Stimulated activated effector memory CD8-positive, alpha-beta T cell treated with anti-CD3 and anti-CD28 coated beads, Interleukin-12 subunit alpha, Interleukin-12 subunit beta, amount 100 ng/mL, for 72 hours (primary cell): ENCODE data around the gene IFRD2.
"Not testable (repeated sequence)": the region's sequence is repeated elsewhere in the genome, so short reads cannot be mapped to it uniquely, and the experiment has no call there.

ENCODE experiments used
- ATAC-seq: fragments of 150-1000 bp; cut with Tn5 transposase; 2 replicates; pipeline ENCODE4 v1.10.0; 2021
- DNase-seq, 2 donors: peaks; one replicate each; pipeline ENCODE4 v3.0.0; 2021 to 2022; ENCODE audit warnings: low spot score in 2 of 2
- H3K27ac Mint-ChIP-seq: one replicate; pipeline ENCODE4 v1.8.0; 2022; ENCODE audit warnings: mild to moderate bottlenecking, mixed read lengths
- H3K36me3 Mint-ChIP-seq: one replicate; pipeline ENCODE4 v1.8.0; 2022; ENCODE audit warnings: mild to moderate bottlenecking, mixed read lengths
- H3K4me1 Mint-ChIP-seq: one replicate; pipeline ENCODE4 v1.8.0; 2022; ENCODE audit warnings: mixed read lengths
- H3K4me3 Mint-ChIP-seq: one replicate; pipeline ENCODE4 v1.8.0; 2022; ENCODE audit warnings: mild to moderate bottlenecking, mixed read lengths
- H3K9me3 Mint-ChIP-seq: one replicate; pipeline ENCODE4 v1.8.0; 2022; ENCODE audit warnings: mixed read lengths

Gene IFRD2

DNA sequence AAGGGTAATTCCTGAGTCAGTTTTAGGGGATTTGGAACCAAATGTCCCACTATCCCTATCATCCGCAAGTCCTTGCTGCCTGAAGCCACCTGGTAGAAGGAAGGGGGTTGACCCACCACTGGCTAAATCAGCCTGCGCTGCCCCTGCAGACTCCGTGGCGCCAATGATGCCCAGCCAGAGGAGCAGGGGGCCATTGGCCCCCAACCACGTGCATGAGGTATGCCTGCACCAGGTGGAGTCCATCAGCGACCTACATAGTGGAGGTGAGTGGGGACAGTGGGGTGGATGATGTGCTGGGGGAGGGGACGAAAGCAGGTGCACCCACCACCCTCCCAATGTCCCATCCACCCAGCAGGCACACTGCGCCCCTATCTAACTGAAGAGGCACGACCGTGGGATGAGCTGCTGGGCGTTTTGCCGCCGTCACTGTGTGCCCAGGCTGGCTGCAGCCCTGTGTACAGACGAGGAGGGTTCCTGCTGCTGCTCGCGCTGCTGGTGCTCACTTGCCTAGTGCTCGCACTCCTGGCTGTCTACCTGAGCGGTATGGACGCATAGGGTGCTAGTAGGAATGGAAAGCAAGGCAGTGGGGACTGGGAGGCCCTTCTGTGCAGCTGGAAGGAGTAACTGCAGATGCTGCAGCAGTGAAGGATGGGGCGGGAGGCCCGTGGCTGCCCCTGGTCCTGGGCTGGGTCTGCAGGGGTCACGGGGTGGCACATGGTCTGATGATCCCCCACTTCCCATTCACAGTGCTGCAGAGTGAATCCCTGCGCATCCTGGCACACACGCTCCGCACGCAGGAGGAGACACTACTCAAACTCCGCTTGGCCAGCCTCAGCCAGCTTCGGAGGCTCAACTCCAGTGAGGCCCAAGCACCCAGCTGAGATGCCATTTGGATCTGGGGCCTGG is 5.7 kb downstream of the IFRD2 start:
- peak; percentile 12 for ATAC-seq
- Mint-ChIP-seq H3K9me3 (no peaks in the 10 kb centered on the region), H3K4me3 (no peak overlapping the region), H3K36me3 (peaks cover 46% of the 10 kb centered on the region), H3K4me1 (peaks cover 12% of the 10 kb centered on the region), H3K27ac (peak overlapping the region; percentile 74)
- DNase-seq: no peak

DNA sequence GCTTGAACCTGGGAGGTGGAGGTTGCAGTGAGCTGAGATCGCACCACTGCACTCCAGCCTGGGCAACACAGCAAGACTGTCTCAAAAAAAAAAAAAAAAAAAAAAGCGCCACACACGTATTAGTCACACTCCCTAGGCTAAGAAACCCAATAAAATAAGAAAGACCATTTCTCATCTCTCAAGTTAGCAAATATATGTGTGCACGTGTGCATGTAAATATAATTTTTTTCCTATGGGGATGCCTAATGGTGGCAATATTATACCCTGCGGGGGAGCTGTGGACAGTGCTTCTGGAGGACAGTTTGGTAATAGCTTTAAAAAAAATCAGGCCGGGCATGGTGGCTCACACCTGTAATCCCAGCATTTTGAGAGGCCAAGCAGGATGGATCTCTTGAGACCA is 8.1 kb downstream of the IFRD2 start:
- not testable (repeated sequence) for H3K27ac Mint-ChIP-seq, H3K4me1 Mint-ChIP-seq, H3K9me3 Mint-ChIP-seq, ATAC-seq, H3K4me3 Mint-ChIP-seq, DNase-seq
- peaks cover 27% of the 10 kb centered on the region for H3K36me3 Mint-ChIP-seq

- DNase-seq (no peak), ATAC-seq (no peak)
- Mint-ChIP-seq H3K4me1 (peaks cover 18% of the 10 kb centered on the region), H3K9me3 (no peaks in the 10 kb centered on the region), H3K27ac (peak overlapping the region; percentile 18), H3K4me3 (no peak overlapping the region), H3K36me3 (peaks cover under 1% of the 10 kb centered on the region)
These were observed 12.8 kb downstream of the IFRD2 start for GRCh38 chr3:50279255-50280016.

GRCh38 chr3:50278880-50279224 is 13.4 kb downstream of the IFRD2 start, which contains the start of gene LSMEM2:
TSS of gene LSMEM2 (plus strand) at chr3:50279087. CDS start at chr3:50279114, 27 bp downstream.
- no peak for DNase-seq
- Mint-ChIP-seq H3K27ac (peak within 1 kb of the TSS; percentile 18), H3K36me3 (peaks cover 6% of the 10 kb centered on the region)

DNA sequence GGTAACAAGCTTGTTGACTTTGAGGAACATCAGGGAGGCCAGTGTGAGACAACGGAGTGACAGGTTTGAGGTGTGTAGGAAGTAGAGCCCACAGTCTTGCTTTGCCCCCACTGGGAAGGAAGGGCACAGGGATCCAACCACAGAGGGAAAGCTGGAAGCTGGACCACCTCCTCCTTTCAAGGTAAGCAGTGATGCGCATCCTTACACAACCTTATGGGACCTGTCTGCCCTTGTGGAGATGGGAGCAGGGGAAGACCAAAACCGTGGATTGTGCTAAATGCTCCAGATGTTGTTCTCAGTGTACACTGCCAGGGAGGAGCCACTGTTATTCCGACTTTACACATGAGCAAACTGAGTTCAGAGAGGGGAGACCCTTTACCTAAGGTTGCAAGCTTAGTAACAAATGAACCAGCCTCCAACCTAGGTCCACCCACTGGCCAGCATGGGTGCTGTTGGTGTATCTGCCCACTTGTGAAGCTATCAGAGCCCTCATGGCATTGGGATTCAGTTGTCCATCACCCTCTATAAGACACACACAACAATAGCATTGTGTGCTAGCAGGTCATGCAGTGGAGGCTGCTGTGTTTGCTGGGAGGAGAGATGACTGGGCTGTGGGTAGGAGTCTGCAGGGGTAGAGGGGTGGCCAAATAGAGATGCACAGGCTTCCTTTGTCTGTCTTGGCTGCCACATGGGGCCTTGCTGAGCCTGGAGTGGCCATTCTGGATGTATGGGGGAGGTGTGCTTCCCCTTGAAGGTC is 13.9 kb downstream of the IFRD2 start:
- Mint-ChIP-seq H3K4me1 (peaks cover 26% of the 10 kb centered on the region), H3K9me3 (no peaks in the 10 kb centered on the region), H3K27ac (peak overlapping the region; percentile 18), H3K36me3 (peaks cover 6% of the 10 kb centered on the region), H3K4me3 (no peak overlapping the region)
- no peak for ATAC-seq
- no peak for DNase-seq

More at GRCh38 chr3:50278880-50279224, 13.4 kb downstream of the IFRD2 start, which contains the start of gene LSMEM2:
- Mint-ChIP-seq H3K4me3 (no peak within 1 kb of the TSS), H3K4me1 (peaks cover 24% of the 10 kb centered on the region), H3K9me3 (no peaks in the 10 kb centered on the region)
- ATAC-seq: no peak

GRCh38 chr3:50276762-50277101 is 15.5 kb downstream of the IFRD2 start:
- no peak for ATAC-seq
- Mint-ChIP-seq H3K9me3 (no peaks in the 10 kb centered on the region), H3K4me3 (no peak overlapping the region), H3K36me3 (peaks cover 6% of the 10 kb centered on the region), H3K4me1 (peaks cover 34% of the 10 kb centered on the region), H3K27ac (no peak overlapping the region)
- no peak for DNase-seq

- no peak overlapping the region for H3K27ac Mint-ChIP-seq
- H3K4me3 Mint-ChIP-seq: peak overlapping the region; percentile 83
- ATAC-seq (no peak), DNase-seq (no peak)
- no peaks in the 10 kb centered on the region for H3K9me3 Mint-ChIP-seq
- peaks cover 38% of the 10 kb centered on the region for H3K4me1 Mint-ChIP-seq
- H3K36me3 Mint-ChIP-seq: peaks cover 6% of the 10 kb centered on the region
These were observed 16.1 kb downstream of the IFRD2 start for GRCh38 chr3:50275996-50276761.

DNA sequence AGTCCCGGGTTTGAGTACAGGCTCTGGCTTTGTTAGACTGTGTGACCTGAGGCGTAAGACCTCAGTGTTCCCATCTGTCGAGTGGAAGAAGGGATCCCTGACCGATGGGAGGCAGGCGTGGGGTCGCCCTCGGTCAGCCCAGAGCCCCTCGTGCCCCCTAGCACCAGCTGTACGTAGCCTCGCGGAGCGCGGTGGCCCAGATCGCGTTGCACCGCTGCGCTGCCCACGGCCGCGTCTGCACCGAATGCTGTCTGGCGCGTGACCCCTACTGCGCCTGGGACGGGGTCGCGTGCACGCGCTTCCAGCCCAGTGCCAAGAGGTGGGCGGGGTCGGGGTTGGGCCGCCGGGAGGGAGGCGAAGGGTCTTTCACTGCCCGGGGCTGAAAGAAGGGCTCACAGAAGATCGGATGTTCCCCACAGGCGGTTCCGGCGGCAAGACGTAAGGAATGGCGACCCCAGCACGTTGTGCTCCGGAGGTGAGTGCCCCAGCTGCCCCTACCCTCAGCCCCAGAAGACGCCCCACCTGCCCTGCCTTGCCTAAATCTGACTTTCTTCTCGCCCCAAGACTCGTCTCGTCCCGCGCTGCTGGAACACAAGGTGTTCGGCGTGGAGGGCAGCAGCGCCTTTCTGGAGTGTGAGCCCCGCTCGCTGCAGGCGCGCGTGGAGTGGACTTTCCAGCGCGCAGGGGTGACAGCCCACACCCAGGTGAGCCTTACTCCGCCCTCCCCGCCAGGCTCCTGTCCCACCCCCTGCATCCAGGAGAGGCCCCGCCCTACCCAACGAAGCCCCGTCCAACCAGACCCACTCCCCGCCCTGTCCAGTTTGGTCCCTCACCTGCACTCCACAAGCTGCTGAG is 16.9 kb downstream of the IFRD2 start:
- peaks cover 38% of the 10 kb centered on the region for H3K4me1 Mint-ChIP-seq
- H3K9me3 Mint-ChIP-seq: no peaks in the 10 kb centered on the region
- peak overlapping the region; percentile 83 for H3K4me3 Mint-ChIP-seq
- H3K36me3 Mint-ChIP-seq: peaks cover 6% of the 10 kb centered on the region
- DNase-seq (no peak), ATAC-seq (no peak)
- no peak overlapping the region for H3K27ac Mint-ChIP-seq

DNA sequence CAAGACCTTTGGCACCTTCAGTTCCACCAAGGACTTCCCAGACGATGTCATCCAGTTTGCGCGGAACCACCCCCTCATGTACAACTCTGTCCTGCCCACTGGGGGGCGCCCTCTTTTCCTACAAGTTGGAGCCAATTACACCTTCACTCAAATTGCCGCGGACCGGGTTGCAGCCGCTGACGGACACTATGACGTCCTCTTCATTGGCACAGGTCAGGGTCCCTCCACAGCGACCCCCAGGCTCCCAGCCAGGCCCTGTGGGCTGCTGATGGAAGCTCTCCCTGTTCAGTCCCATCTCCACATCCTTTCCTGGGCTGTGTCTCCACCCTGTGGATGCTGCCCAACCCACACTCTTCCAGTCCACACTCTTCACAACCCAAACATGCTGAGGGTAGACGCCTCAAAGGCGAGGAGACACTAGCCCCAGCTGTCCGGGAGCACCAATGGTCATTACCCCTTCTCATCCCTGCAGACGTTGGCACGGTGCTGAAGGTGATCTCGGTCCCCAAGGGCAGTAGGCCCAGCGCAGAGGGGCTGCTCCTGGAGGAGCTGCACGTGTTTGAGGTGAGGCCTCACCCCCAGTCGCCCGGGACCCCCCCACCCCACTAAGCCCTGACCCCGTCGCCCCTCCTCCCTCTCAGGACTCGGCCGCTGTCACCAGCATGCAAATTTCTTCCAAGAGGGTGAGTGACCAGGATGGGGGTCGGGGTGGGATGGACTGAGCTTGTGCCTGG is 17.7 kb downstream of the IFRD2 start:
- peaks cover 6% of the 10 kb centered on the region for H3K36me3 Mint-ChIP-seq
- peaks cover 38% of the 10 kb centered on the region for H3K4me1 Mint-ChIP-seq
- DNase-seq: peak; percentile 70 to 89
- H3K9me3 Mint-ChIP-seq: no peaks in the 10 kb centered on the region
- H3K4me3 Mint-ChIP-seq: peak overlapping the region; percentile 83
- peak; percentile 46 for ATAC-seq
- peak overlapping the region; percentile 53 for H3K27ac Mint-ChIP-seq

DNA sequence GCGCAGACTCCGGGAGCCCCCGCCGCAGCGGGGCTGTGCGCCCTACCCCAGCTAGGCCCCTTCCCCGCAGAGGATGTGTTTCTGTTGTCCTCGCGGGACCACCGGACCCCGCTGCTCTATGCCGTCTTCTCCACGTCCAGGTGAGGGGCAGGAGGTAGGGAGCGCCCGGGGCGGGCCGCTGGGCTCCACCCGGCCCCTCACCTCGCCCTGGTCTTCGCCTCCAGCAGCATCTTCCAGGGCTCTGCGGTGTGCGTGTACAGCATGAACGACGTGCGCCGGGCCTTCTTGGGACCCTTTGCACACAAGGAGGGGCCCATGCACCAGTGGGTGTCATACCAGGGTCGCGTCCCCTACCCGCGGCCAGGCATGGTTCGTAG is 18.6 kb downstream of the IFRD2 start:
- Mint-ChIP-seq H3K9me3 (no peaks in the 10 kb centered on the region), H3K36me3 (peaks cover 6% of the 10 kb centered on the region), H3K27ac (no peak overlapping the region), H3K4me1 (peaks cover 38% of the 10 kb centered on the region), H3K4me3 (peak overlapping the region; percentile 83)
- DNase-seq: no peak
- no peak for ATAC-seq

DNA sequence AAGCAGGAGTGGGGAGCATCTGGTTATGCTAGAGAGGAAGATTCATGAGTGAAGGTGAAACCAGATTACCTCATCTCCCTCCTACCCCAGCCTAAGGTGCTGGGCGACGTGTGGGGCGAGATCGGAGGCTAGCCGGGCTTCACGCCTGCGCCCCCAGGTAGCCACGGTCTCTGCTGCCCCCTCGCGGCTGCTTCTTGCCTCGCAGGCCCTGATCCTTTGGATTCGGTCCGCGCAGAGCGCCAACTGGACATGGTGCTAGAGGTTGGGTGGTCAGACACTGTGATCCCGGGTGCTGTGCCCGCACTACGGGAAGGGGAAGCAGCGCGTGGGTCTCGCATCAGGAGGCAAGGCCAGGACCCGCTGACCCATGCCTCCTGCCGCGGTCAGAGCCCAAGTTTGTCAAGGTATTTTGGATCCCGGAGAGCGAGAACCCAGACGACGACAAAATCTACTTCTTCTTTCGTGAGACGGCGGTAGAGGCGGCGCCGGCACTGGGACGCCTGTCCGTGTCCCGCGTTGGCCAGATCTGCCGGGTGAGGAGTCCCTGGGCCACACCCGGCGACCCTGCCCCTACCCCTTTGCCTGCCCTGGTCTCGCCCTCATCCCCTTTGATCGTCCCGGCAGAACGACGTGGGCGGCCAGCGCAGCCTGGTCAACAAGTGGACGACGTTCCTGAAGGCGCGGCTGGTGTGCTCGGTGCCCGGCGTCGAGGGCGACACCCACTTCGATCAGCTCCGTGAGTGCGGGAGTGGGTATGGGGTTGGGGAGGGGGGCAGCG is 19.1 kb downstream of the IFRD2 start:
- peak overlapping the region; percentile 83 for H3K4me3 Mint-ChIP-seq

GRCh38 chr3:50272538-50272910 is 19.7 kb downstream of the IFRD2 start:
- not testable (repeated sequence) for H3K9me3 Mint-ChIP-seq, DNase-seq, H3K36me3 Mint-ChIP-seq, ATAC-seq
- Mint-ChIP-seq H3K4me1 (peaks cover 38% of the 10 kb centered on the region), H3K27ac (peak overlapping the region; percentile 91), H3K4me3 (peak overlapping the region; percentile 83)

More for the DNA sequence above, 19.1 kb downstream of the IFRD2 start:
- ATAC-seq: peak; percentile 94
- Mint-ChIP-seq H3K9me3 (no peaks in the 10 kb centered on the region), H3K4me1 (peaks cover 38% of the 10 kb centered on the region), H3K27ac (peak overlapping the region; percentile 91), H3K36me3 (peaks cover 6% of the 10 kb centered on the region)
- DNase-seq: peak; percentile 98
